Measurements from ENCODE around the gene CLCN7. TPM values are rescaled to one million over a fixed set of nuclear protein-coding genes. Genes with fewer than 3 reads are reported as not detected.

CLCN7 gene
- polyA plus RNA-seq, 1 donor from 2014 or later, result 40.9 TPM

DNA sequence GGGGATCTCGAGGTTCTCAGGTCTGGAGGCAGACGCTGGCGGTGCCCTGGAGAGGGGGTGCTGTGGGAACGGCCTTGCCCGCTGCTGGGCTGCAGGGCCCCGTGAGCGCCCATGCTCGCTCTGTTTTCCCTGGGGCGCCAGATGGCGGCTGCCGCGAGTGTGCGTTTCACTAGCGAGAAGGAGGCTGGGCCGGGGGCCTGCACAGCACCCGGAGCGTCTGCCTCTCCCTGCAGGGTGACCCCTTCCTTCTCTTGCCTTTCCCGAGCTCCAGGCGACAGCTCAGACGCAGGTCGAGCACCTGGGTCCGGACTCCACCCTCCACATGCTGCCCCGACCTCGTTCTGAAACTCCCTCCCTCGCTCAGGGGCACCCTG, 21.0 kb upstream of the CLCN7 start:
- no peak overlapping the region for H2AFZ ChIP-seq (ENCODE audit: low read depth, low read length)
- TF ChIP-seq TAF1 (IDR thresholded peaks at IDR 0.05; ENCODE audit: low read depth), result no peak
- TF ChIP-seq, protein P1, sequence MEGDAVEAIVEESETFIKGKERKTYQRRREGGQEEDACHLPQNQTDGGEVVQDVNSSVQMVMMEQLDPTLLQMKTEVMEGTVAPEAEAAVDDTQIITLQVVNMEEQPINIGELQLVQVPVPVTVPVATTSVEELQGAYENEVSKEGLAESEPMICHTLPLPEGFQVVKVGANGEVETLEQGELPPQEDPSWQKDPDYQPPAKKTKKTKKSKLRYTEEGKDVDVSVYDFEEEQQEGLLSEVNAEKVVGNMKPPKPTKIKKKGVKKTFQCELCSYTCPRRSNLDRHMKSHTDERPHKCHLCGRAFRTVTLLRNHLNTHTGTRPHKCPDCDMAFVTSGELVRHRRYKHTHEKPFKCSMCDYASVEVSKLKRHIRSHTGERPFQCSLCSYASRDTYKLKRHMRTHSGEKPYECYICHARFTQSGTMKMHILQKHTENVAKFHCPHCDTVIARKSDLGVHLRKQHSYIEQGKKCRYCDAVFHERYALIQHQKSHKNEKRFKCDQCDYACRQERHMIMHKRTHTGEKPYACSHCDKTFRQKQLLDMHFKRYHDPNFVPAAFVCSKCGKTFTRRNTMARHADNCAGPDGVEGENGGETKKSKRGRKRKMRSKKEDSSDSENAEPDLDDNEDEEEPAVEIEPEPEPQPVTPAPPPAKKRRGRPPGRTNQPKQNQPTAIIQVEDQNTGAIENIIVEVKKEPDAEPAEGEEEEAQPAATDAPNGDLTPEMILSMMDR (IDR thresholded peaks at IDR 0.05; ENCODE audit: poor library complexity, severe bottlenecking), result no peak
- TF ChIP-seq, protein P2, sequence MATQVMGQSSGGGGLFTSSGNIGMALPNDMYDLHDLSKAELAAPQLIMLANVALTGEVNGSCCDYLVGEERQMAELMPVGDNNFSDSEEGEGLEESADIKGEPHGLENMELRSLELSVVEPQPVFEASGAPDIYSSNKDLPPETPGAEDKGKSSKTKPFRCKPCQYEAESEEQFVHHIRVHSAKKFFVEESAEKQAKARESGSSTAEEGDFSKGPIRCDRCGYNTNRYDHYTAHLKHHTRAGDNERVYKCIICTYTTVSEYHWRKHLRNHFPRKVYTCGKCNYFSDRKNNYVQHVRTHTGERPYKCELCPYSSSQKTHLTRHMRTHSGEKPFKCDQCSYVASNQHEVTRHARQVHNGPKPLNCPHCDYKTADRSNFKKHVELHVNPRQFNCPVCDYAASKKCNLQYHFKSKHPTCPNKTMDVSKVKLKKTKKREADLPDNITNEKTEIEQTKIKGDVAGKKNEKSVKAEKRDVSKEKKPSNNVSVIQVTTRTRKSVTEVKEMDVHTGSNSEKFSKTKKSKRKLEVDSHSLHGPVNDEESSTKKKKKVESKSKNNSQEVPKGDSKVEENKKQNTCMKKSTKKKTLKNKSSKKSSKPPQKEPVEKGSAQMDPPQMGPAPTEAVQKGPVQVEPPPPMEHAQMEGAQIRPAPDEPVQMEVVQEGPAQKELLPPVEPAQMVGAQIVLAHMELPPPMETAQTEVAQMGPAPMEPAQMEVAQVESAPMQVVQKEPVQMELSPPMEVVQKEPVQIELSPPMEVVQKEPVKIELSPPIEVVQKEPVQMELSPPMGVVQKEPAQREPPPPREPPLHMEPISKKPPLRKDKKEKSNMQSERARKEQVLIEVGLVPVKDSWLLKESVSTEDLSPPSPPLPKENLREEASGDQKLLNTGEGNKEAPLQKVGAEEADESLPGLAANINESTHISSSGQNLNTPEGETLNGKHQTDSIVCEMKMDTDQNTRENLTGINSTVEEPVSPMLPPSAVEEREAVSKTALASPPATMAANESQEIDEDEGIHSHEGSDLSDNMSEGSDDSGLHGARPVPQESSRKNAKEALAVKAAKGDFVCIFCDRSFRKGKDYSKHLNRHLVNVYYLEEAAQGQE (IDR thresholded peaks at IDR 0.05; ENCODE audit: borderline replicate concordance), result no peak
- no peak for TF ChIP-seq POLR2AphosphoS5 (IDR thresholded peaks at IDR 0.05)
- TF ChIP-seq RAD21 (conservative IDR thresholded peaks at IDR 0.05), result no peak
- TF ChIP-seq EP300 (conservative IDR thresholded peaks at IDR 0.05; ENCODE audit: poor library complexity, severe bottlenecking), result no peak
- TF ChIP-seq EZH2 (IDR thresholded peaks at IDR 0.05; ENCODE audit: borderline replicate concordance, insufficient read depth, low read length, poor library complexity, severe bottlenecking), result no peak
- no peak for TF ChIP-seq SMC3 (conservative IDR thresholded peaks at IDR 0.05; ENCODE audit: poor library complexity)
- no peak for TF ChIP-seq MXI1 (conservative IDR thresholded peaks at IDR 0.05; ENCODE audit: poor library complexity, severe bottlenecking)
- H3K79me2 ChIP-seq (replicated peaks; ENCODE audit: insufficient read depth, low read length), result no peaks in the 10 kb centered on the region
- no peak overlapping the region for H3K9ac ChIP-seq (ENCODE audit: low read length)
- no peaks in the 10 kb centered on the region for H3K9me3 ChIP-seq (ENCODE audit: low read length)
- no peaks in the 10 kb centered on the region for H4K20me1 ChIP-seq (ENCODE audit: insufficient read depth)
- no peak overlapping the region for H3K27ac ChIP-seq (ENCODE audit: low read length)
- H3K4me2 ChIP-seq (ENCODE audit: low read length), result no peak overlapping the region
- H3K27me3 ChIP-seq (ENCODE audit: insufficient read depth, low read depth, low read length), result no peaks in the 10 kb centered on the region
- H3K9me2 ChIP-seq (ENCODE audit: insufficient read depth, low read length), result no peaks in the 10 kb centered on the region
- no peak overlapping the region for H3K4me3 ChIP-seq (ENCODE audit: low read length)
- H3F3A ChIP-seq (ENCODE audit: insufficient read depth, low read length, poor library complexity, severe bottlenecking), result no peaks in the 10 kb centered on the region
- H3K36me3 ChIP-seq (ENCODE audit: insufficient read depth, low read length), result no peaks in the 10 kb centered on the region

DNA sequence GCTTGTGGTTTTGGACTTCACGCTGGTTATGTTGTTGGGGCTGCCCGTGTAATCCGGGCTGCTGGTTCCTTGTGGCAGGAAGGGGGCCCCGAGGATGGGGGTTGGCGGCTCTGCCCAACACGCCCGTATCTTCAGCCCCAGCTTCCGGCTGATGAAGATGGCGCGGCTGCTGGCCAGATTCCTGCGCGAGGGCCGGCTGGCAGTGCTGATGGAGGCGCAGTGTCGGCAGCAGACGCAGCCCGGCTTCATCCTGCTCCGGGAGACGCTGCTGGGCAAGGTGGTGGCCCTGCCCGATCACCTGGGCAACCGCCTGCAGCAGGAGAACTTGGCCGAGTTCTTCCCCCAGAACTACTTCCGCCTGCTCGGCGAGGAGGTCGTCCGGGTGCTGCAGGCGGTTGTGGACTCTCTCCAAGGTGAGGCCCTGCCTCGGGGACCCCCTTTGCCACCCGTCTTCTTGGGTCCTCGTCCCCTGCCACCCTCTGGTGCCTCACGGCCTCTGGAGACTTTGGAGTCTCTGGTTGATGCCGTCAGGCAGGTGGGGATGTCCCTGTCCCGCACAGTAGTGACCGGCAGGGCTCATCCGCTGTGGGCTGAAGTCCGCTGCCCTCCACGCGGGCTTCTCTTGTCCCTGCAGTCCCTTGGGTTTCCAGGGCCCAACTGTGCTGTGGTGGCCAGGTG, 20.5 kb upstream of the CLCN7 start:
- Histone ChIP-seq H3K9me3 (ENCODE audit: low read length) (no peaks in the 10 kb centered on the region), H3K4me2 (ENCODE audit: low read length) (no peak overlapping the region), H3K36me3 (ENCODE audit: insufficient read depth, low read length) (no peaks in the 10 kb centered on the region), H3K9ac (ENCODE audit: low read length) (no peak overlapping the region), H4K20me1 (ENCODE audit: insufficient read depth) (no peaks in the 10 kb centered on the region), H3K79me2 (replicated peaks; ENCODE audit: insufficient read depth, low read length) (no peaks in the 10 kb centered on the region), H3K4me3 (ENCODE audit: low read length) (no peak overlapping the region), H3K27me3 (ENCODE audit: insufficient read depth, low read depth, low read length) (no peaks in the 10 kb centered on the region), H3F3A (ENCODE audit: insufficient read depth, low read length, poor library complexity, severe bottlenecking) (no peaks in the 10 kb centered on the region), H3K27ac (ENCODE audit: low read length) (no peak overlapping the region), H2AFZ (ENCODE audit: low read depth, low read length) (no peak overlapping the region), H3K9me2 (ENCODE audit: insufficient read depth, low read length) (no peaks in the 10 kb centered on the region)
- TF ChIP-seq EP300 (conservative IDR thresholded peaks at IDR 0.05; ENCODE audit: poor library complexity, severe bottlenecking) (no peak), SMC3 (conservative IDR thresholded peaks at IDR 0.05; ENCODE audit: poor library complexity) (no peak), POLR2AphosphoS5 (IDR thresholded peaks at IDR 0.05) (no peak), TAF1 (IDR thresholded peaks at IDR 0.05; ENCODE audit: low read depth) (no peak), RAD21 (conservative IDR thresholded peaks at IDR 0.05) (no peak), EZH2 (IDR thresholded peaks at IDR 0.05; ENCODE audit: borderline replicate concordance, insufficient read depth, low read length, poor library complexity, severe bottlenecking) (no peak), MXI1 (conservative IDR thresholded peaks at IDR 0.05; ENCODE audit: poor library complexity, severe bottlenecking) (no peak)
- TF ChIP-seq, protein P2 (IDR thresholded peaks at IDR 0.05; ENCODE audit: borderline replicate concordance), result no peak
- TF ChIP-seq, protein P1 (IDR thresholded peaks at IDR 0.05; ENCODE audit: poor library complexity, severe bottlenecking), result no peak
